ENCODE results near the gene CIAO1. TPM values are rescaled to one million over a fixed set of nuclear protein-coding genes. Genes with fewer than 3 reads are reported as not detected.

The CIAO1 gene
- polyA plus RNA-seq, 3 donors: 73.7 to 93.8 (median 89.4) TPM

- Mint-ChIP-seq H3K4me3 (no peak overlapping the region), H3K27ac (no peak overlapping the region), H3K4me1 (peaks cover 18% of the 10 kb centered on the region), H3K27me3 (ENCODE audit: low read depth in 3 of 3) (peaks cover 0 to 2% (median 0%) of the 10 kb centered on the region in 3 donors), H3K36me3 (peaks cover 10 to 15% of the 10 kb centered on the region in 2 donors), H3K9me3 (peaks cover 0 to 3% (median 0%) of the 10 kb centered on the region in 7 donors)
- H3K27ac ChIP-seq (ENCODE audit: low read depth in 1 of 2, low read length in 2 of 2): no peak overlapping the region
- DNase-seq: no peak
- H3K79me2 ChIP-seq (ENCODE audit: insufficient read depth, low read length): peaks cover 20% of the 10 kb centered on the region
- no peak overlapping the region for H2AFZ ChIP-seq (ENCODE audit: insufficient read depth, low read depth, low read length, poor library complexity, severe bottlenecking)
- WGBS (ENCODE audit: insufficient coverage): 100% methylated on average over 4 of the region's 4 CpGs
- H3K36me3 ChIP-seq (replicated peaks in 1 of 2; ENCODE audit: control insufficient read depth in 1 of 2, insufficient read depth in 2 of 2, low read length in 2 of 2): peaks cover 0 to 4% of the 10 kb centered on the region in 2 donors
- H4K20me1 ChIP-seq (ENCODE audit: insufficient read depth, low read length): no peaks in the 10 kb centered on the region
- no peak overlapping the region for H3K4me3 ChIP-seq (replicated peaks in 1 of 3; ENCODE audit: low read depth in 2 of 3, low read length in 3 of 3)
- no peak overlapping the region for H3K4me2 ChIP-seq (replicated peaks; ENCODE audit: extremely low read depth, low read length, poor library complexity, severe bottlenecking)
- H3K9me3 ChIP-seq (replicated peaks in 1 of 2; ENCODE audit: control insufficient read depth in 1 of 2, insufficient read depth in 1 of 2, low read length in 2 of 2): no peaks in the 10 kb centered on the region
- H3K4me1 ChIP-seq (ENCODE audit: control insufficient read depth in 1 of 2, insufficient read depth in 2 of 2, low read length in 2 of 2): peaks cover 22 to 24% of the 10 kb centered on the region in 2 donors
- H3K27me3 ChIP-seq (ENCODE audit: control insufficient read depth in 2 of 2, insufficient read depth in 2 of 2, low read length in 2 of 2): no peaks in the 10 kb centered on the region
- H3K9ac ChIP-seq (ENCODE audit: insufficient read depth, low read length, poor library complexity, severe bottlenecking): no peak overlapping the region
- intact Hi-C loops (cut with micrococcal nuclease): no loop called here
- TF ChIP-seq CTCF (IDR thresholded peaks at IDR 0.05): no peak
Measured at GRCh38 chr2:96231316-96231715, 34.7 kb upstream of the CIAO1 start.

GRCh38 chr2:96233436-96233835 lies 32.6 kb upstream of the CIAO1 start:
- WGBS (ENCODE audit: insufficient coverage): 81% methylated on average over 3 of the region's 6 CpGs
- H3K4me3 Mint-ChIP-seq: peak overlapping the region in 1 of 2 donors; percentile 74
- no peak overlapping the region for H2AFZ ChIP-seq (ENCODE audit: insufficient read depth, low read depth, low read length, poor library complexity, severe bottlenecking)
- H3K4me1 Mint-ChIP-seq: peaks cover 18% of the 10 kb centered on the region
- DNase-seq: peak in 1 of 3 donors; percentile 46
- H3K27me3 ChIP-seq (ENCODE audit: control insufficient read depth in 2 of 2, insufficient read depth in 2 of 2, low read length in 2 of 2): no peaks in the 10 kb centered on the region
- H4K20me1 ChIP-seq (ENCODE audit: insufficient read depth, low read length): no peaks in the 10 kb centered on the region
- peak overlapping the region; percentile 56 to 71 for H3K27ac ChIP-seq (ENCODE audit: low read depth in 1 of 2, low read length in 2 of 2)
- H3K36me3 Mint-ChIP-seq: peaks cover 18 to 25% of the 10 kb centered on the region in 2 donors
- H3K27ac Mint-ChIP-seq: peak overlapping the region; percentile 83 to 95 (median 93)
- H3K9me3 Mint-ChIP-seq: peaks cover 0 to 3% (median 0%) of the 10 kb centered on the region in 7 donors
- peaks cover 2 to 21% of the 10 kb centered on the region in 2 donors for H3K36me3 ChIP-seq (replicated peaks in 1 of 2; ENCODE audit: control insufficient read depth in 1 of 2, insufficient read depth in 2 of 2, low read length in 2 of 2)
- H3K4me2 ChIP-seq (replicated peaks; ENCODE audit: extremely low read depth, low read length, poor library complexity, severe bottlenecking): peak overlapping the region; percentile 37
- no peak overlapping the region for H3K9ac ChIP-seq (ENCODE audit: insufficient read depth, low read length, poor library complexity, severe bottlenecking)
- no peaks in the 10 kb centered on the region for H3K9me3 ChIP-seq (replicated peaks in 1 of 2; ENCODE audit: control insufficient read depth in 1 of 2, insufficient read depth in 1 of 2, low read length in 2 of 2)
- peaks cover 5% of the 10 kb centered on the region for H3K79me2 ChIP-seq (ENCODE audit: insufficient read depth, low read length)
- TF ChIP-seq CTCF (IDR thresholded peaks at IDR 0.05): no peak
- peaks cover 0 to 2% (median 0%) of the 10 kb centered on the region in 3 donors for H3K27me3 Mint-ChIP-seq (ENCODE audit: low read depth in 3 of 3)
- peak overlapping the region in 1 of 3 experiments; percentile 8 for H3K4me3 ChIP-seq (replicated peaks in 1 of 3; ENCODE audit: low read depth in 2 of 3, low read length in 3 of 3)
- intact Hi-C loops (cut with micrococcal nuclease): no loop called here
- peaks cover 22 to 24% of the 10 kb centered on the region in 2 donors for H3K4me1 ChIP-seq (ENCODE audit: control insufficient read depth in 1 of 2, insufficient read depth in 2 of 2, low read length in 2 of 2)
